Fibroblast of villous mesenchyme (primary cell): ENCODE measurements around the gene ANGPTL4. TPM values are rescaled to one million over a fixed set of nuclear protein-coding genes. Genes with fewer than 3 reads are reported as not detected.

Experiments
- DNase-seq: peaks from one replicate; pipeline ENCODE4 v3.0.0-alpha.2; 2010; ENCODE audit warnings: low read depth
- H3K4me3 ChIP-seq: 2 replicates; pipeline ENCODE4 v1.5.1; 2011; ENCODE audit warnings: low read depth, mild to moderate bottlenecking, low read length
- total RNA-seq: library from RNA; depleted of rRNA; stranded (reverse); fragments of >200 nt; gene quantifications from 2 replicates; pipeline ENCODE4 v1.2.3, GENCODE V29; 2012
- TF ChIP-seq, protein P1 (sequence below): IDR thresholded peaks from 2 replicates; pipeline ENCODE4 v1.5.1; 2012; ENCODE audit warnings: low read depth, mild to moderate bottlenecking, low read length; ENCODE audit not compliant: insufficient read depth

The ANGPTL4 gene
- total RNA-seq, 1 donor = 1.3 TPM

DNA sequence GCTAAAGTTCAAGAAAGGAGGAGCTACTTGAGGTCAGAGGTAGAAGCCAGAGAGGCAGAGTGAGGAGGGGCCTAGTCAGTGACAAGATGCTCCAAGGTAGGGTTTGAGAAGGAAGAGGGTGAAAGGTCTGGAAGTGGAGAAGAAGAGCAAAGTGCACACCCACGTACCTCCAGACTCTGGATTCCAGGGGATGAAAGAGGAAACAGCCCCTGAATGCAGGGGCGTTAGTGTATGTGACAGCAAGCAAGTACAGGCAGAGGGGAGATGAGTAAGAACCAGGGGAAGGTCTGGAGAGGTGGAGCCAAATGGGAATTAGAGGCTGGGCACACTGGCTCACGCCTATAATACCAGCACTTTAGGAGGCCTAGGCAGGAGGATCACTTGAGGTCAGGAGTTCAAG, 34.0 kb upstream of the ANGPTL4 start:
- TF ChIP-seq, protein P1, sequence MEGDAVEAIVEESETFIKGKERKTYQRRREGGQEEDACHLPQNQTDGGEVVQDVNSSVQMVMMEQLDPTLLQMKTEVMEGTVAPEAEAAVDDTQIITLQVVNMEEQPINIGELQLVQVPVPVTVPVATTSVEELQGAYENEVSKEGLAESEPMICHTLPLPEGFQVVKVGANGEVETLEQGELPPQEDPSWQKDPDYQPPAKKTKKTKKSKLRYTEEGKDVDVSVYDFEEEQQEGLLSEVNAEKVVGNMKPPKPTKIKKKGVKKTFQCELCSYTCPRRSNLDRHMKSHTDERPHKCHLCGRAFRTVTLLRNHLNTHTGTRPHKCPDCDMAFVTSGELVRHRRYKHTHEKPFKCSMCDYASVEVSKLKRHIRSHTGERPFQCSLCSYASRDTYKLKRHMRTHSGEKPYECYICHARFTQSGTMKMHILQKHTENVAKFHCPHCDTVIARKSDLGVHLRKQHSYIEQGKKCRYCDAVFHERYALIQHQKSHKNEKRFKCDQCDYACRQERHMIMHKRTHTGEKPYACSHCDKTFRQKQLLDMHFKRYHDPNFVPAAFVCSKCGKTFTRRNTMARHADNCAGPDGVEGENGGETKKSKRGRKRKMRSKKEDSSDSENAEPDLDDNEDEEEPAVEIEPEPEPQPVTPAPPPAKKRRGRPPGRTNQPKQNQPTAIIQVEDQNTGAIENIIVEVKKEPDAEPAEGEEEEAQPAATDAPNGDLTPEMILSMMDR = no peak
- DNase-seq = no peak
- no peak overlapping the region for H3K4me3 ChIP-seq

DNA sequence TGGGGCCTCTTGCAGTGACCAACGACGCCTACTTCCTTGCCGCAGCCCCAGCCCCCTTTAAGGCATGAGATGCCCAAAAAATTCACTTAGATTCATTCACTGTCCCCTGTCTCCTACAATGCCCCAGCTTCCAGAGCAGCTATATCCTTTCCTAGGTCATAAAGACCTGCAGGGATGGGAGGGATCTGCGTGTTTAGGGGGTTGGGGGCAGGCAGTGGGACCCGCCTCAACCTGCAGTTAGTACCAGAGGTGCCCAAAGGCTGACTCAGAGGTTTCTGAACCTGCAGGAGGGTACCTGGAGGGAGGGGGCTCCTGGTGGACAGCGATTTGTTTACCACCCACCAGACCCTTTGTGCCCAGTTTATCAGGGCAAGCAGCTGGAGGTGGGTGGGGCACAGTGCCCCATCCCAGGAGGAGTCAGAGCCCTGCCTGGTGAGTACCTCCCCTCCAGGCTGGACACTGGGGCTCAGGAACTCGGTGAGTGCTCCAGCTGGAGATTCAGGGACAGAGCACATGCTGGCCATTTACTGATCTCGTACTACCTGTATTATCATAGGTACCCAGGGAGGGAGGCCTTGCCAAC, 32.6 kb upstream of the ANGPTL4 start:
- DNase-seq = no peak
- H3K4me3 ChIP-seq = no peak overlapping the region
- TF ChIP-seq, protein P1 = no peak

DNA sequence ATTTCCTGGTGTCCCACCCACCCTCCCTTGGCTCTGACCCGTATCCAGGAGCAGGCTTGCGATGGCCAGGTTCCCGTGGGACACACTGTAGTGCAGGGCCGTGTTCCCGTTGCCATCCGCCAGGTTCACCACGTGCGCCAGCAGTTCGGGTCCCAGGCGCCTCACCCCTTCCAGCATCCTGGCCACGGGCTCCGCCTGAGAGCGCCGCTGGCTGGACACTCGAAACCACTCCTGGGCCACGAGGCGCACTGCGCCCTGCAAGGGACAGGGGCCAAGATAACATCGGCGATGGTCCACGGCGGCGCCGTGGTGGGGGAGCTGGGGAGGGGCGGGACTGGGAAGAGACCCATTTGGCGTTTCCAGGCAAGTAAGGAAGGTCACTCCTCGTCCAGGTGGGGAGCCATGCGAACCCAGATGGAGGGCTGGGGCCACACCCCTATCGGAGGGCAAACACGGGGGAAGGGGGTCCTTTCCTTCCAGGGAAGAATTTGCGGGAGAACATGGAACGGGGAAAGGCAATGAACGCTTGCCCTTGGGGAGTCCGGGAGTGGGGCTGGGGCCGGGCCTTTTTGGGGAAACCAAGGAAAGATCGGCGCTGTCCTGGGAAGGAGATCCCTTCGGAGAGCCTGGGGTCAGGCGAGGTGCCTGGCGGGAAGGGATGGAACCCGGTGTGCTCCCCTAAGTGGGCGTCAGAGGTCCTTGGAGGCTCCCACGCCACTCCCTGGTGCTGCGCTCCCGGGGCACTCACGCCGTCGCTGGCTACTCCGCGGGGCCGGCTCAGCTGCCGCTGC, 30.8 kb upstream of the ANGPTL4 start:
- TF ChIP-seq, protein P1 = no peak
- no peak overlapping the region for H3K4me3 ChIP-seq
- no peak for DNase-seq

DNA sequence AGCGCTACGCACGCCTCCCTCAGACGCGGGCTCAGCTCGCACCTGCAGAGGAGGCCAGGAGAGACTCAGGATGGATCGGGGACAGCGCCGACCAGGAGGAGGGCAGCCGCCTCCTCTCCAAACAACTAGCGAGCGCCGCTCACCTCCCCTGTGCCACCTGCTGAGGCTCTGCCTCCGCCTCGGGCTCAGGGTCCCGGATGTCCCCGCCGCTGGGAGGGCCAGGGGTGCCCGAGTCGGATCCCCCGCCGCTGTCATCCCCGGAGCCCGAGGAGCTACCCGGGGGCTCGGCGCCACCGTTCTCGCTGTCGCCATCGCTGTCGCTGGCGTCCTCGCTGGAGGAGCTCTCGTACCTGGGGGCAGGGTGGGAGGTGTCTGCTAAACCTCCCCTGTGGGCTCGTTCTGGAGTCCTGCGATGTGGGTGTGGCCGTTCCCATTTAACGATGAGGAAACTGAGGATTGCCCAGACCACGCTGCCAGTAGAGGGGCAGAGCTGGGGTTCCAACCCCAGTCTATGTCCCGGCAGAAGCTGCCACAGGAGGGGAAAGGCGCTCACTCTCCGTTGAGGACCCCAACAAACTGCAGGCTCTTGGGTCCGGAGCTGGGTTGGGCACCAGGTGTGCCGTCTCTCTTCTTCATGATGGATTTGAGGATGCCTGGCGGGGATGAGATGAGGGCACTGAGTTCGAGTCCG, 30.0 kb upstream of the ANGPTL4 start:
- no peak for DNase-seq

DNA sequence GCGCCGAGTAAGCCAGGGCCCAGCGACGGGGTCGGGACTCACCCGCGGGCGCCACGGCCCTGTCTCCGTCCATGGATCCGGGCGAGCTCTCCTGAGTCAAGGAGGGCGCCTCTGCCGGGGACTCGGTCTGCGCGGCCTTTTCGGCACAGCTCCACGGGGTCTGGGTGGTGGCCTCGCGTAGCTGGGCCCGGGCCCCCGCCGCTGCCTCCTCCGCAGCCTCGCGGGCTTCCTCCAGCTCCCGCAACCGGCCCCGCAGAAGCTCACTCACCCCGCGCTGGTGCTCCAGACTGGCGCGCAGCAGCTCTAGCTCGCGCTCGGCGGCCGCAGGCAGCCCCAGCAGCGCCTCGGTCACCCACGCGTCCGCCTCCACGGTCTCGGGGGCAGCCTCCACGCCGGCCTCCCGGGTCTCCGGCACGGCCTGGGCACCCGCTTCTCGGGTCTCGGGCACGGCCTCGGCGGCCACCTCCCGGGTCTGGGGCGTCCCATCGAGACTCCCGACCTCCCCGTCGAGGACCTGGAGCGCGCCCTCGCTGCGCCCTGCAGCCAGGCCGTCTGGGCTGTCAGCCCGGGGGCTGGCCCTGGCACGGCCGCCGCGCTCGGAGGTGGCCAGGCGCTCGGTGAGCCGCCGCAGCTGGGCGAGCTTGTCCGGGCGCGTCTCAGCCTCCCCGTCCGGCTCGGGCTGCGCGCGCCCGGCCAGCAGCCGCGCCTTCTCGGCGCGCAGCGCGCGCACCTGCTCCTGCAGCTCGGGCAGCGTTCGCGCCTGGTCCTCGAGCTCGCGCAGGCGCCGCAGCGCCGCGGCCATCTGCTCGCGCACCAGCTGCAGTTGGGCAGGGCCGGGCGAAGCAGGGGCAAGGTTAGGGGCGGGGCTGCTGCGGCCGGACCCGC, 29.3 kb upstream of the ANGPTL4 start:
- H3K4me3 ChIP-seq = no peak overlapping the region
- TF ChIP-seq, protein P1 = no peak
- DNase-seq = peak; percentile 72

More for the DNA sequence above, 30.0 kb upstream of the ANGPTL4 start:
- TF ChIP-seq, protein P1 = no peak
- no peak overlapping the region for H3K4me3 ChIP-seq

DNA sequence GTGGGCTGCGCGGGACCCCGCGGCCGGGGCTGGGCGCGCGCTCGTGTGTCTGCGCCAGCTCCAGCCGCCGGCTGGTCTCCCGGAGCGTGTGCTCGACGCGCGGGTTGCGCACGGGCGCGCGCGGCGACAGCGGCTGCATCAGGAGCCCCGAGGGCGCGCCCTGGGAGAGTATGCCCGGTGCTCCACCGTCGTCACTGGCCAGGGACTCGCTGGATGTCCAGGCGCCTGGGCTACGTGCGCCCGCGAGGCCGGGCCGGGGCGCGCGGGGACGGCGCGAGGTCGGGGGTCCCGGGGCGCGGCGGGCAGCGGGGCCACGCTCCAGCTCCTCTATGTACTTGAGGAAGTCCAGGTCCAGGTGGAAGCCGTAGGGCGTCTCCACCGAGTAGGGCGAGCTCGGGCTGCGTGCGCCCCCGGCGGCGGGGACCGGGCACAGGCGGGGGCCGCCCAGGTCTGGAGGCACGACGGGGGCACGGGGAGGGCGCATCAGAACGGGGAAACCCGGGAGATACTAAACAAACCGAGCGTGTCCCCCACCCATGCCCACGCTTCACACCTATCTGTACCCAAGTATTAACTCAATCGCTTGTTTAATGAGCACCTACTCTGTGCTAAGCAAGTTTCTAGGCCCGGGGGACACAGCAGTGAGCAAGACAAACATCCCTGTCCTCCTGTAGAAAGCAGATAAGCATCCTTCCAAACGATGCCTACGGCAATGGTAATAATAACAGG, 28.4 kb upstream of the ANGPTL4 start:
- TF ChIP-seq, protein P1 = no peak
- DNase-seq = no peak
- H3K4me3 ChIP-seq = no peak overlapping the region
